Thoracic aorta (tissue), 2 donors: ENCODE data around the gene UVSSA. TPM values are rescaled to one million over a fixed set of nuclear protein-coding genes. Genes with fewer than 3 reads are reported as not detected.

Source experiments
- ATAC-seq: fragments of 150-250 bp; one replicate; pipeline ENCODE4 v1.8.0; 2017; ENCODE audit warnings: low read depth; ENCODE audit not compliant: insufficient number of reproducible peaks, low FRiP score
- DNase-seq: peaks from one replicate; pipeline ENCODE4 v3.0.0-alpha.2; 2020; ENCODE audit warnings: low spot score
- H3K27ac ChIP-seq, 2 donors: fragments of 200-600 bp; sonication (generic); 1 replicate in 1 of 2; 2 replicates in 1 of 2; pipeline ENCODE4 v1.5.1; 2016; ENCODE audit warnings: mild to moderate bottlenecking in 2 of 2, moderate library complexity in 2 of 2
- H3K27me3 ChIP-seq: fragments of 200-600 bp; sonication (generic); replicated peaks from 2 replicates; pipeline ENCODE4 v1.6.0; 2016; ENCODE audit warnings: mild to moderate bottlenecking; ENCODE audit not compliant: insufficient read depth
- H3K36me3 ChIP-seq: fragments of 200-600 bp; sonication (generic); one replicate; pipeline ENCODE4 v1.5.1; 2016
- H3K4me1 ChIP-seq, 2 donors: fragments of 200-600 bp; sonication (generic); 1 replicate in 1 of 2; 2 replicates in 1 of 2; pipeline versions ENCODE4 v1.5.1 to v1.6.0; 2016; ENCODE audit warnings: low read depth in 2 of 2, mild to moderate bottlenecking in 1 of 2; ENCODE audit not compliant: control insufficient read depth in 1 of 2
- H3K4me3 ChIP-seq: fragments of 200-600 bp; sonication (generic); 2 replicates; pipeline ENCODE4 v1.5.1; 2016; ENCODE audit warnings: mild to moderate bottlenecking
- H3K9me3 ChIP-seq: fragments of 200-600 bp; sonication (generic); 2 replicates; pipeline ENCODE4 v1.5.1; 2016
- total RNA-seq, 2 donors: library from RNA; depleted of rRNA; stranded (reverse); fragments of >200 nt; gene quantifications; one replicate each; pipeline versions ENCODE4 v1.1.0 to v1.2.3, GENCODE V29; 2016
- TF ChIP-seq, protein P1 (sequence below): fragments of 200-600 bp; sonication (generic); IDR thresholded peaks from one replicate; pipeline ENCODE4 v1.5.1; 2019; ENCODE audit warnings: antibody characterized with exemption

Gene UVSSA
- total RNA-seq, 2 donors from 2014 or later = 23.3 to 29.0 TPM

DNA sequence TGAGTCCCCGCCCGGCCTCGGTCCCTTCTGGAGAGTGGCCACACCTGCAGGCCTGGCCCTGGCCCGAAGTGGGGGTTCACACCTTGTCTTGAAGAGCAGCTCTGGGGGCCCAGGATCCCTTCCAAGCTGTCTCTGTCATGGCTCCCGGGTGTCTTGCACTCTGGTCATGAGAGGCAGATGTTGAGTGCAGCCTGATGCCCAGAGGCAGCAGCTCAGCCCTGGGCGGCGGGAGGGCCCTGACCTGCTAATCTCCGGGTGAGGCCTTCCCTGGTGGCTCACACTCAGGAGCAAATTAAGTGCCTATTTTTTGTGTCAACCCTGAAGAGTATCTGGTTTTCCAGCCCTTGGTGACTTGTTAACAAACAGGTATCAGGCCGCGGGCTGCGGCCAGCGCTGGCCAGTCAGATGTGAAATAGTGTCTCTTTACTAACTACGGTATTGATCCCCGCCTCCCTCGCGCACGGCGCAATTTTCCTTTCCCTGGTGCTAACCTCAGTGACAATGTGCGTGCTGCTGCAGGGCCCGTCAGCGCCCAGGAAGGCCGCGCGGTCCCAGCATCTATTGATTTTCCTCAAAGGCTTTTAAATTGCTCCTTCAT is 35.0 kb downstream of the UVSSA start:
- no peak overlapping the region for H3K4me3 ChIP-seq
- ATAC-seq (no peak), DNase-seq (no peak)
- H3K27ac ChIP-seq = no peak overlapping the region
- no peaks in the 10 kb centered on the region for H3K27me3 ChIP-seq
- no peaks in the 10 kb centered on the region for H3K4me1 ChIP-seq
- TF ChIP-seq, protein P1, sequence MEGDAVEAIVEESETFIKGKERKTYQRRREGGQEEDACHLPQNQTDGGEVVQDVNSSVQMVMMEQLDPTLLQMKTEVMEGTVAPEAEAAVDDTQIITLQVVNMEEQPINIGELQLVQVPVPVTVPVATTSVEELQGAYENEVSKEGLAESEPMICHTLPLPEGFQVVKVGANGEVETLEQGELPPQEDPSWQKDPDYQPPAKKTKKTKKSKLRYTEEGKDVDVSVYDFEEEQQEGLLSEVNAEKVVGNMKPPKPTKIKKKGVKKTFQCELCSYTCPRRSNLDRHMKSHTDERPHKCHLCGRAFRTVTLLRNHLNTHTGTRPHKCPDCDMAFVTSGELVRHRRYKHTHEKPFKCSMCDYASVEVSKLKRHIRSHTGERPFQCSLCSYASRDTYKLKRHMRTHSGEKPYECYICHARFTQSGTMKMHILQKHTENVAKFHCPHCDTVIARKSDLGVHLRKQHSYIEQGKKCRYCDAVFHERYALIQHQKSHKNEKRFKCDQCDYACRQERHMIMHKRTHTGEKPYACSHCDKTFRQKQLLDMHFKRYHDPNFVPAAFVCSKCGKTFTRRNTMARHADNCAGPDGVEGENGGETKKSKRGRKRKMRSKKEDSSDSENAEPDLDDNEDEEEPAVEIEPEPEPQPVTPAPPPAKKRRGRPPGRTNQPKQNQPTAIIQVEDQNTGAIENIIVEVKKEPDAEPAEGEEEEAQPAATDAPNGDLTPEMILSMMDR = no peak
- no peaks in the 10 kb centered on the region for H3K9me3 ChIP-seq
- H3K36me3 ChIP-seq = peaks cover 13% of the 10 kb centered on the region

DNA sequence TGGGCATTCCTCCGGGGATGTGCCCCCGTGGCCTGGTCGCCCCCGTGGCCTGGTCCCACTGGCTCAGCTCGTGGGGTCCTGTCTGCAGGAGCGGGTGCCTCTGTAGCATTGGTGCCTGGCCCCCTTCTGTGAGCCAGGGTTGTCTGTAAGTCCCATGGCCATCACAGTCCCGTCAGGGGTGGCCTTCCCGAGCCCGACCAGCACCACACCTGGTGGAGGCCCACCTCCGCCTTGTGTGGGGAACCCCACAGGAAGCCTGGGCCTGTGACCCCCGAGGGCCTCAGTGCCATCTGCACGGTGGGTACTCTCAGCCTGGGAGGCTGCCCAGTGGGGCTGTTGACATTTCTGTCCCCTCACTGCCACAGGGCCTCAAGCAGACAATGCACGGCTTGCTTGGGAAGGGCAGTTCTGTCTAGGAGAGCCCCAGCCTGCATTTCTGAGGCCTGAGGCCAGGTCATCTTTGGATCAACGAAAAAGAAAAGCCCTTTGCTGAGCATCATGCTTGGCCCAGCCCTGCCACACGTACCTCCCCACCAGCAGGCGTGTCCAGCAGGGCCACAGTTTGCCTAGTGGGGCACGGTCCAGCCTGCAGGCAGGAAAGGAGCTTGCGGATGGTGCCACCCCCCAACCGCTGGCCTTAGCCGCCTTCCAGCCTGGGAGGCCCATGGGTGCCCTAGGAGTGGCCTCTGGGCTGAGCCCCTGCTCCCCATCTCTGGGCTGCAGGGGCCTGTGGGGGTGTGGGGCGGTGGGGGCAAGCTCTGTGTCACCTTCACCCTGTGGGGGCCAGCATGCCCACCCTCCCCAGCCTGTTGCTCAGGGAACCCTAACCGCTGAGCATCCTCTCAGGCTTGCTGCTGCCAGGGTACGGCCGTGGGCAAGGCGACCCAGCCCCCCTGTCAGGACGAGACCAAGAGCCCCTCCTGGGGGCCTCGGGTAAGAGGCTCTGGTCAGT is 36.0 kb downstream of the UVSSA start:
- peaks cover 20% of the 10 kb centered on the region for H3K36me3 ChIP-seq
- H3K27me3 ChIP-seq = no peaks in the 10 kb centered on the region
- ATAC-seq (no peak), DNase-seq (no peak)
- no peak overlapping the region for H3K4me3 ChIP-seq
- TF ChIP-seq, protein P1 = no peak
- no peak overlapping the region for H3K27ac ChIP-seq
- H3K9me3 ChIP-seq = no peaks in the 10 kb centered on the region
- no peaks in the 10 kb centered on the region for H3K4me1 ChIP-seq

DNA sequence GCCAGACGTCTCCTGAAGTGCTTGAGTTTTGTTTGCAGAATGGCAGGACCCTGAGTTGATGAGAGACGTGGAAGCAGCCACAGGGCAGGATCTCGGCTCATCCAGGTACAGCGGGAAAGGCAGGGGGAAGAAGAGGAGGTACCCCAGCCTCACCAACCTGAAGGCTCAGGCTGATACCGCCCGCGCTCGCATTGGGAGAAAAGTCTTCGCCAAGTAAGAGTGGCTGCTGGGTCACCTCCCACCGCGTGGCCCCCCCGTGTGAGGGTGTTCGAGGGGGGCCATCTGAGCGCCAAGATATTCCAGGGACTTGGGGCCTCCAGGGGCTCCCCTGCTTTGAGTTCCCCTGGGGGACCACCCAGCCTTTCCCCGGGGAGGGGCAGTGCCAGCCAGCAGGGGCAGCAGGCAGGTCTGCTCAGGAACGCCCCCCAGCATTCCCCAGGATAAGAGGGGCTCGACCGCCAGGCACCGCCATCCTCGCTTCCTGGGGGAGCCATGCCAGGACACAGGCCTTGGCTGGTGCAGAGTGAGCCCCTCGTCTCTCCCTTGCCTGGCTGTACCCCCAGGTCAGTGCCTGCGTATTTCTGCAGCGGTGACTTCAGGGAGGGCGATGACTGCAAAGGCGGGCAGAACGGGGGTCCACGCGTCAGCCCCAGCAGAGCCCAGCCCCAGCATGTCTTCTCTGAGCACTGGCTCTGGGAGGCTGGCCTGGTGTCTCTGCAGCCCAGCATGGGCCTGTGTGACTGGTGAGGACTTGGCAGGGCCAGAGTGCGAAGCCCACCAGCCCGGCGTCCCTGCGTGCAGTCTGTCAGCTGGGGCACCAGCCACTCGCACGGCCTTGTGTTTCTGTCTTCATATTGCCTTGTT is 37.0 kb downstream of the UVSSA start:
- no peak for ATAC-seq
- Histone ChIP-seq H3K4me3 (no peak overlapping the region), H3K4me1 (no peaks in the 10 kb centered on the region), H3K27me3 (no peaks in the 10 kb centered on the region), H3K27ac (no peak overlapping the region), H3K9me3 (peaks cover 7% of the 10 kb centered on the region), H3K36me3 (peaks cover 29% of the 10 kb centered on the region)
- no peak for DNase-seq
- TF ChIP-seq, protein P1 = no peak

DNA sequence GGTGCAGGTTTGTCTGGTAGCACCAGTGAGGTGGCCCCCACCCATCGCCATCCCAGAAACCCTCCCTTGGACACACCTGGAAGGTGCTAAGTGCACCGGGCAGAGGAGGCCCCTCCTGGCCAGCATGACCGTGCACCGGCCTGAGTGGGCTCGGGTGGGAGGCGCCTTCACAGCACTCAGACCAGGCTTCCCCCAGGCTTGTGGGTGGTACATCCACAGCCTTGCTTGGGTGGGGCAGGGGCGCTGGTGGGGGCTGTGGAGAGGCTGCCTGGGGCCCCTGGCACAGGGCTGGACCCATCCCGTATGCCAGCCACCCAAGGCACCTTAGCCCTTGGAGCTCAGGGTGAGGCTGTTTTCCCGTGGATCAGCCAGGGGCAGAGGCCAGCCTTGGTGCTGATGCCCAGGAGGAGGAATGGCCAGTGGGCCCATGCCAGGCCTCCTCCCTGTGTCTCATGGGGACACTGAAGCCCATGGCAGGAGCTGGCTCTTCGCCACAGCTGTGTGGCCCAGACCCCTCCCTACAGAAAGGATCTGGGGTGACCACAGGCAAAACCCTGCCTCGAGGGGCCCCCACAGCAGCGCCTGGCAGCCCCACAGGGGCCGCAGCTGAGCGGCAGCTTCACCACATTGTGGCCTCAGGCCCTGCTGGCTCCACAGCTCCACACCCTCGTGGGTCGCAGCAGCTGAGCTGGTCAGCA is 37.8 kb downstream of the UVSSA start:
- ATAC-seq = no peak
- no peak overlapping the region for H3K27ac ChIP-seq
- TF ChIP-seq, protein P1 = no peak
- H3K9me3 ChIP-seq = peaks cover 8% of the 10 kb centered on the region
- no peaks in the 10 kb centered on the region for H3K27me3 ChIP-seq
- no peak overlapping the region for H3K4me3 ChIP-seq
- DNase-seq = no peak
- H3K36me3 ChIP-seq = peaks cover 32% of the 10 kb centered on the region
- no peaks in the 10 kb centered on the region for H3K4me1 ChIP-seq
